GM12878 (cell line): ENCODE results near the gene SLC25A26. TPM values are rescaled to one million over a fixed set of nuclear protein-coding genes. Genes with fewer than 3 reads are reported as not detected.

ENCODE experiments used
- ATAC-seq: fragments of 200-7000 bp; cut with Tn5 transposase; 3 replicates; pipeline ENCODE4 v1.9.1; 2020; ENCODE audit warnings: mild to moderate bottlenecking, moderate library complexity
- BruUV-seq: library from RNA; stranded (reverse); fragments of 400-500 nt; replicated peaks from 2 replicates; lab custom pipeline; 2021; lab: Mats Ljungman, UMichigan
- CTCF ChIA-PET: fragments of 300-600 bp; sonication (Branson Sonifier 250); formaldehyde crosslinking; extraction: SDS; loops from one replicate; lab custom pipeline; 2021; ENCODE audit warnings: inconsistent platforms; lab: Yijun Ruan, JAX
- POLR2A ChIA-PET: fragments of 350-600 bp; formaldehyde crosslinking; extraction: SDS; loops from one replicate; lab custom pipeline; 2021; ENCODE audit warnings: inconsistent platforms; lab: Charles Lee
- RAD21 ChIA-PET: fragments of 300-600 bp; sonication (Branson Sonifier 250); formaldehyde crosslinking; loops from one replicate; lab custom pipeline; 2023; ENCODE audit warnings: antibody characterized with exemption; ENCODE audit not compliant: unreplicated experiment; lab: Charles Lee
- SMC1A ChIA-PET: fragments of 300-600 bp; sonication (Branson Sonifier 250); formaldehyde crosslinking; loops from one replicate; lab custom pipeline; 2023; ENCODE audit not compliant: unreplicated experiment, uncharacterized antibody; lab: Charles Lee
- DNase-seq: peaks from one replicate; pipeline ENCODE4 v3.0.0-alpha.2; 2011; ENCODE audit warnings: low read depth, low spot score
- FAIRE-seq: peaks from 3 replicates; lab custom pipeline; 2011; peaks lifted over from hg19 to GRCh38; lab: Jason Lieb, UNC
- H2AFZ ChIP-seq: 2 replicates; pipeline ENCODE4 v1.6.0; 2011; ENCODE audit warnings: low read depth, low read length, control low read depth; ENCODE audit not compliant: control insufficient read depth
- H3K27ac ChIP-seq: 2 replicates; pipeline ENCODE4 v1.5.1; 2011; ENCODE audit warnings: control low read depth; ENCODE audit not compliant: control insufficient read depth, insufficient read depth
- H3K27me3 ChIP-seq, 2 experiments: replicated peaks in 1 of 2; 2 replicates each; pipeline versions ENCODE4 v1.6.0 to v1.6.1; 2011; ENCODE audit warnings: low read length in 1 of 2; ENCODE audit not compliant: control insufficient read depth in 2 of 2, insufficient read depth in 2 of 2
- H3K36me3 ChIP-seq, 2 experiments: 2 replicates each; pipeline ENCODE4 v1.5.1; 2011; ENCODE audit warnings: low read length in 1 of 2; ENCODE audit not compliant: control insufficient read depth in 2 of 2, insufficient read depth in 2 of 2
- H3K4me1 ChIP-seq: 2 replicates; pipeline ENCODE4 v1.6.1; 2011; ENCODE audit warnings: mild to moderate bottlenecking, low read length, moderate library complexity, mixed read lengths; ENCODE audit not compliant: control insufficient read depth, insufficient read depth
- H3K4me2 ChIP-seq: 2 replicates; pipeline ENCODE4 v1.6.0; 2011; ENCODE audit warnings: control low read depth; ENCODE audit not compliant: control insufficient read depth, insufficient read depth
- H3K4me3 ChIP-seq: fragments of 200-600 bp; sonication (generic); 2 replicates; pipeline ENCODE4 v1.5.1; 2016
- H3K79me2 ChIP-seq: 2 replicates; pipeline ENCODE4 v1.6.0; 2011; ENCODE audit warnings: low read length; ENCODE audit not compliant: control insufficient read depth, insufficient read depth
- H3K9ac ChIP-seq: 2 replicates; pipeline ENCODE4 v1.8.0; 2011; ENCODE audit warnings: low read length, control low read depth, mixed read lengths; ENCODE audit not compliant: control insufficient read depth, insufficient read depth
- H3K9me3 ChIP-seq: replicated peaks from 3 replicates; pipeline ENCODE4 v1.5.1; 2011; ENCODE audit warnings: mild to moderate bottlenecking, low read length; ENCODE audit not compliant: control insufficient read depth, insufficient read depth
- H4K20me1 ChIP-seq: 2 replicates; pipeline ENCODE4 v1.6.0; 2011; ENCODE audit not compliant: control insufficient read depth, insufficient read depth
- EED ChIP-seq: sonication (generic); IDR thresholded peaks from 2 replicates; pipeline ENCODE4 v1.6.1; 2016; ENCODE audit warnings: antibody characterized with exemption, low read depth
- HCFC1 ChIP-seq: fragments of 150-350 bp; IDR thresholded peaks from 2 replicates; pipeline ENCODE4 v1.6.1; 2014; ENCODE audit warnings: low read length
- LARP7 ChIP-seq: fragments of 450-650 bp; IDR thresholded peaks from 2 replicates; pipeline ENCODE4 v1.6.1; 2017; ENCODE audit warnings: mild to moderate bottlenecking
- MYC ChIP-seq: IDR thresholded peaks from 2 replicates; pipeline ENCODE4 v1.6.1; 2011; ENCODE audit warnings: mild to moderate bottlenecking, low read length, moderate library complexity, inconsistent platforms; ENCODE audit not compliant: insufficient read depth, insufficient replicate concordance, insufficient read length, severe bottlenecking
- POLR2A ChIP-seq: IDR thresholded peaks from 2 replicates; pipeline ENCODE4 v1.6.1; 2011; ENCODE audit warnings: low read depth, mild to moderate bottlenecking, low read length
- RB1 ChIP-seq: fragments of 450-650 bp; formaldehyde crosslinking; IDR thresholded peaks from 2 replicates; pipeline ENCODE4 v1.6.1; 2017; ENCODE audit warnings: mild to moderate bottlenecking, borderline replicate concordance
- TCF3 ChIP-seq: IDR thresholded peaks from 2 replicates; pipeline ENCODE4 v1.6.1; 2012; ENCODE audit warnings: low read depth, mild to moderate bottlenecking, low read length, borderline replicate concordance; ENCODE audit not compliant: insufficient read depth
- WRNIP1 ChIP-seq: IDR thresholded peaks from 2 replicates; pipeline ENCODE4 v1.6.1; 2011; ENCODE audit warnings: low read depth, low read length, improper control_type of control experiment, borderline replicate concordance
- ZBTB40 ChIP-seq: fragments of 450-650 bp; IDR thresholded peaks from 2 replicates; pipeline ENCODE4 v1.6.1; 2016; ENCODE audit warnings: mild to moderate bottlenecking, moderate library complexity, borderline replicate concordance
- WGBS: methylation state at CpG from one replicate; pipeline ENCODE4 v1.1.6; 2016; ENCODE audit warnings: low lambda C conversion rate; ENCODE audit not compliant: insufficient replicate concordance, insufficient coverage; ENCODE audit errors: missing lambda C conversion rate; 5-methylcytosine and 5-hydroxymethylcytosine counted together
- in situ Hi-C: fragments of 300-500 bp; cut with MboI; formaldehyde crosslinking; loops from 9 replicates; pipeline ENCODE4 v1.14.3; 2018; ENCODE audit warnings: mixed read lengths
- intact Hi-C: fragments of 100-400 bp; cut with micrococcal nuclease; formaldehyde crosslinking; loops from one replicate; pipeline ENCODE4 v1.14.2; 2022; ENCODE audit not compliant: unreplicated experiment
- polyA plus RNA-seq, 11 experiments: library from polyadenylated mRNA; depleted of rRNA in 4 of 11; unstranded in 6 of 11; stranded (reverse) in 5 of 11; fragments of >200 nt; fragmentation: Nextera tagmentation in 4 of 11; fragmentation: Illumina TruSeq in 1 of 11; extraction: Ambion mirVana in 4 of 11; extraction: Trizol in 1 of 11; gene quantifications; 1 replicate in 1 of 11; 2 replicates in 10 of 11; pipeline versions ENCODE4 v1.2.1 to v1.2.3, GENCODE V29; 2011 to 2016; ENCODE audit warnings: inconsistent platforms in 2 of 11, missing spikeins in 2 of 11, low read depth in 1 of 11
- total RNA-seq, 4 experiments: library from RNA; depleted of rRNA in 3 of 4; stranded (reverse); fragments of >200 nt in 3 of 4; fragmentation: Illumina TruSeq in 1 of 4; extraction: Trizol in 1 of 4; gene quantifications; 2 replicates each; pipeline versions ENCODE4 v1.2.1 to v1.2.3, GENCODE V29; 2013 to 2021

Gene SLC25A26
- total and polyA plus RNA-seq, 10 of the 15 experiments (the other 5 are each of a cell fraction or from before 2014, with no cell fraction given), result 14.6 to 49.7 (median 24.9) TPM

- TF ChIP-seq ZBTB40 (no peak), EED (no peak), WRNIP1 (no peak), LARP7 (no peak), TCF3 (no peak), RB1 (no peak), MYC (no peak)
Measured at GRCh38 chr3:66382142-66382541, 161.3 kb downstream of the SLC25A26 start (continued).

GRCh38 chr3:66383023-66383422 is 162.2 kb downstream of the SLC25A26 start:
- FAIRE-seq (no peak), ATAC-seq (no peak), DNase-seq (no peak)
- Histone ChIP-seq H3K4me1 (peaks cover 20% of the 10 kb centered on the region), H3K27me3 (no peaks in the 10 kb centered on the region), H3K27ac (no peak overlapping the region), H3K9me3 (peaks cover 7% of the 10 kb centered on the region; the same call in 2 of the 3 replicates), H3K4me2 (no peak overlapping the region), H4K20me1 (no peaks in the 10 kb centered on the region), H3K36me3 (peaks cover 4 to 22% of the 10 kb centered on the region in 2 experiments), H3K79me2 (no peaks in the 10 kb centered on the region), H3K9ac (no peak overlapping the region), H2AFZ (no peak overlapping the region), H3K4me3 (no peak overlapping the region)
- TF ChIP-seq POLR2A (peak; percentile 23; the same call in 1 of the 2 replicates), HCFC1 (no peak)
- in situ Hi-C loops, result no loop called here
- POLR2A ChIA-PET, result interaction anchor here (0.7 kb wide), 1 partner anchor 11 kb away, joined by 3 read pairs; no protein-coding TSS in a partner anchor
- SMC1A ChIA-PET, result no interaction called here
- no TSS peak for BruUV-seq
- 97% methylated on average over 18 of the region's 18 CpGs for WGBS
- intact Hi-C loops, result no loop called here
- CTCF ChIA-PET, result no interaction called here
- RAD21 ChIA-PET, result no interaction called here
